Measurements from ENCODE around the gene MACROD1.

DNA sequence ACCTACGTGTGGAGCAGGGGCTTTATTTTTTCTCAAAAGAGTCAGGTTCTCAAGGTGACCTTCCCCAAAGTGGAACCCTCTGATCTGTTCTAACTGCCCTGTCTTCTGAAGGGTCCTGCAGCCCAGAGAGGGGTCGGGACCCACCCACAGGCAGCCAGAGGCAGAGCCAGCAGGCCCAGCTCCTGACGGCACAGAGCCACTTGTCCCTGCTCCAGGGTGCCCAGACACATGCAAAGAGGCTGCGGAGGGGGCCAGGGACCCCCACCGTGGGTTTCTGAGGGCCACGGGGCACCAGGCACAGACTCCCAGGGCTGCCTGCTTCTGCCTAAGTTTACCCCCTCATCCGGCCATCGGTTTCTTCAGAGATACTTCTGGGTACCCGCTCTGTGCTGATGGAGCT, 93.0 kb downstream of the MACROD1 start:
- no peak for TF ChIP-seq POLR2A (IDR thresholded peaks at IDR 0.05; ENCODE audit: low read length)
- TF ChIP-seq GATA1 (IDR thresholded peaks at IDR 0.05; ENCODE audit: low read depth, low read length) = no peak

Data from erythroblast (primary cell).